Bronchial epithelial cell (primary cell): ENCODE data around the gene SLC37A1. TPM values are rescaled to one million over a fixed set of nuclear protein-coding genes. Genes with fewer than 3 reads are reported as not detected.

Experiments used
- DNase-seq: peaks from one replicate; pipeline ENCODE4 v3.0.0-alpha.2; 2010; ENCODE audit warnings: low read depth
- FAIRE-seq: peaks from 2 replicates; lab custom pipeline; 2011; peaks lifted over from hg19 to GRCh38; lab: Jason Lieb, UNC
- H3K27me3 ChIP-seq: 2 replicates; pipeline ENCODE4 v1.5.1; 2011; ENCODE audit warnings: low read length; ENCODE audit not compliant: control insufficient read depth, insufficient read depth
- H3K36me3 ChIP-seq: 2 replicates; pipeline ENCODE4 v1.5.1; 2011; ENCODE audit warnings: low read length; ENCODE audit not compliant: control insufficient read depth, insufficient read depth
- H3K4me3 ChIP-seq: 2 replicates; pipeline ENCODE4 v1.5.1; 2011; ENCODE audit warnings: mild to moderate bottlenecking, low read depth, low read length, control low read depth
- CTCF ChIP-seq: IDR thresholded peaks from 2 replicates; pipeline ENCODE4 v1.5.1; 2011; ENCODE audit warnings: mild to moderate bottlenecking, moderate library complexity, low read length, control low read depth, inconsistent platforms; ENCODE audit not compliant: insufficient read depth, severe bottlenecking
- total RNA-seq: library from RNA; depleted of rRNA; stranded (reverse); fragments of >200 nt; gene quantifications from 2 replicates; pipeline ENCODE4 v1.2.1, GENCODE V29; 2014

SLC37A1 gene
- total RNA-seq, 1 donor from 2014 or later: 7.1 TPM

- Histone ChIP-seq H3K36me3 (no peaks in the 10 kb centered on the region), H3K27me3 (no peaks in the 10 kb centered on the region), H3K4me3 (no peak overlapping the region)
- no peak for FAIRE-seq
- no peak for DNase-seq
- no peak for TF ChIP-seq CTCF
Observed at GRCh38 chr21:42578761-42579415, 65.2 kb downstream of the SLC37A1 start.

GRCh38 chr21:42579456-42580075 is 65.9 kb downstream of the SLC37A1 start:
- FAIRE-seq: no peak
- Histone ChIP-seq H3K36me3 (no peaks in the 10 kb centered on the region), H3K27me3 (no peaks in the 10 kb centered on the region), H3K4me3 (no peak overlapping the region)
- TF ChIP-seq CTCF: no peak
- DNase-seq: no peak

GRCh38 chr21:42580076-42580792 is 66.6 kb downstream of the SLC37A1 start:
- TF ChIP-seq CTCF: no peak
- Histone ChIP-seq H3K27me3 (no peaks in the 10 kb centered on the region), H3K36me3 (no peaks in the 10 kb centered on the region), H3K4me3 (no peak overlapping the region)
- DNase-seq (no peak), FAIRE-seq (no peak)

- no peak for DNase-seq
- H3K27me3 ChIP-seq: no peaks in the 10 kb centered on the region
- no peak overlapping the region for H3K4me3 ChIP-seq
- no peak for FAIRE-seq
- no peaks in the 10 kb centered on the region for H3K36me3 ChIP-seq
- TF ChIP-seq CTCF: no peak
Observed at GRCh38 chr21:42580793-42581321, 67.2 kb downstream of the SLC37A1 start.

- Histone ChIP-seq H3K27me3 (no peaks in the 10 kb centered on the region), H3K36me3 (no peaks in the 10 kb centered on the region), H3K4me3 (no peak overlapping the region)
- TF ChIP-seq CTCF: no peak
- FAIRE-seq (no peak), DNase-seq (no peak)
Observed at GRCh38 chr21:42581336-42581992, 67.8 kb downstream of the SLC37A1 start.
